IMR-90 (cell line): ENCODE results near the gene SDCCAG8. TPM values are rescaled to one million over a fixed set of nuclear protein-coding genes. Genes with fewer than 3 reads are reported as not detected.

Experiments used
- ATAC-seq: fragments of 200-7000 bp; cut with Tn5 transposase; 2 replicates; pipeline ENCODE4 v1.9.1; 2020; ENCODE audit warnings: low read depth, mild to moderate bottlenecking, moderate library complexity
- BruUV-seq: library from RNA; stranded (reverse); fragments of 400-500 nt; replicated peaks from 2 replicates; lab custom pipeline; 2021; lab: Mats Ljungman, UMichigan
- CTCF ChIA-PET: fragments of 300-600 bp; formaldehyde crosslinking; extraction: SDS; loops from one replicate; lab custom pipeline; 2021; ENCODE audit warnings: antibody characterized with exemption; lab: Yijun Ruan, JAX
- POLR2A ChIA-PET: fragments of 300-600 bp; sonication (Branson Sonifier 250); formaldehyde crosslinking; loops from one replicate; lab custom pipeline; 2022; ENCODE audit warnings: antibody characterized with exemption; ENCODE audit not compliant: unreplicated experiment; lab: Charles Lee
- DNase-seq: peaks from one replicate; pipeline ENCODE4 v3.0.0; 2013
- H2AFZ ChIP-seq: replicated peaks from 2 replicates; pipeline ENCODE3; 2013; ENCODE audit warnings: low read length, mild to moderate bottlenecking; ENCODE audit not compliant: poor library complexity
- H2AK5ac ChIP-seq: 2 replicates; pipeline ENCODE4 v1.6.1; 2013; ENCODE audit warnings: low read depth, low read length, inconsistent platforms
- H2AK9ac ChIP-seq: replicated peaks from 2 replicates; pipeline ENCODE3; 2013; ENCODE audit warnings: mild to moderate bottlenecking, low read depth, low read length, moderate library complexity; ENCODE audit not compliant: poor library complexity
- H2BK120ac ChIP-seq: 2 replicates; pipeline ENCODE4 v1.6.1; 2013; ENCODE audit warnings: low read depth, low read length, inconsistent platforms
- H2BK15ac ChIP-seq: 3 replicates; pipeline ENCODE4 v1.6.1; 2013; ENCODE audit warnings: low read depth, low read length, inconsistent platforms
- H2BK20ac ChIP-seq: 2 replicates; pipeline ENCODE4 v1.6.1; 2013; ENCODE audit warnings: low read depth, mild to moderate bottlenecking, inconsistent platforms, low read length, moderate library complexity
- H2BK5ac ChIP-seq: 2 replicates; pipeline ENCODE4 v1.6.1; 2013; ENCODE audit warnings: mild to moderate bottlenecking, low read depth, low read length, inconsistent platforms; ENCODE audit not compliant: poor library complexity, severe bottlenecking
- H3K14ac ChIP-seq: replicated peaks from 2 replicates; pipeline ENCODE4 v1.6.1; 2013; ENCODE audit warnings: low read depth, low read length, inconsistent platforms
- H3K18ac ChIP-seq: 2 replicates; pipeline ENCODE4 v1.6.1; 2013; ENCODE audit warnings: low read depth, low read length, control low read depth
- H3K23ac ChIP-seq: 2 replicates; pipeline ENCODE4 v1.6.1; 2013; ENCODE audit warnings: low read depth, low read length, inconsistent platforms
- H3K27ac ChIP-seq: 2 replicates; pipeline ENCODE4 v1.5.1; 2013; ENCODE audit warnings: mild to moderate bottlenecking, control low read depth, low read length; ENCODE audit not compliant: insufficient read depth
- H3K27me3 ChIP-seq: 2 replicates; pipeline ENCODE4 v1.6.1; 2013; ENCODE audit warnings: low read length; ENCODE audit not compliant: control insufficient read depth, insufficient read depth
- H3K36me3 ChIP-seq: 2 replicates; pipeline ENCODE4 v1.6.1; 2013; ENCODE audit warnings: low read length, mixed read lengths; ENCODE audit not compliant: control insufficient read depth, insufficient read depth
- H3K4ac ChIP-seq: 2 replicates; pipeline ENCODE4 v1.6.1; 2013; ENCODE audit warnings: low read depth, low read length, inconsistent platforms
- H3K4me1 ChIP-seq: 2 replicates; pipeline ENCODE4 v1.6.1; 2013; ENCODE audit warnings: low read length, mixed read lengths; ENCODE audit not compliant: control insufficient read depth, insufficient read depth
- H3K4me2 ChIP-seq: 2 replicates; pipeline ENCODE4 v1.6.1; 2013; ENCODE audit warnings: low read depth, mild to moderate bottlenecking, control low read depth, low read length, moderate library complexity
- H3K4me3 ChIP-seq: 2 replicates; pipeline ENCODE4 v1.5.1; 2013; ENCODE audit warnings: low read depth, mild to moderate bottlenecking, control low read depth, low read length, moderate library complexity; ENCODE audit not compliant: insufficient read depth
- H3K56ac ChIP-seq: 2 replicates; pipeline ENCODE4 v1.6.1; 2013; ENCODE audit warnings: low read length, inconsistent platforms; ENCODE audit not compliant: insufficient read depth; ENCODE audit errors: extremely low read depth
- H3K79me1 ChIP-seq, 2 experiments: 2 replicates each; pipeline ENCODE4 v1.6.1; 2013; ENCODE audit warnings: low read length in 2 of 2, inconsistent platforms in 1 of 2, low read depth in 1 of 2
- H3K9ac ChIP-seq: 2 replicates; pipeline ENCODE4 v1.6.1; 2013; ENCODE audit warnings: low read depth, low read length, control low read depth
- H3K9me1 ChIP-seq: 2 replicates; pipeline ENCODE4 v1.6.1; 2013; ENCODE audit warnings: low read length, inconsistent platforms; ENCODE audit not compliant: insufficient read depth
- H3K9me3 ChIP-seq: 2 replicates; pipeline ENCODE4 v1.6.1; 2013; ENCODE audit warnings: low read length; ENCODE audit not compliant: control insufficient read depth, insufficient read depth
- H4K20me1 ChIP-seq: 2 replicates; pipeline ENCODE4 v1.6.1; 2013; ENCODE audit warnings: low read length, inconsistent platforms; ENCODE audit not compliant: insufficient read depth
- H4K5ac ChIP-seq: 2 replicates; pipeline ENCODE4 v1.6.1; 2013; ENCODE audit warnings: mild to moderate bottlenecking, low read depth, low read length, control low read depth
- H4K8ac ChIP-seq, 2 experiments: 2 replicates each; pipeline ENCODE4 v1.6.1; 2013; ENCODE audit warnings: low read depth in 2 of 2, low read length in 2 of 2, control low read depth in 1 of 2, inconsistent platforms in 1 of 2
- H4K91ac ChIP-seq: 2 replicates; pipeline ENCODE4 v1.6.1; 2013; ENCODE audit warnings: low read depth, low read length, inconsistent platforms; ENCODE audit not compliant: insufficient read depth
- BHLHE40 ChIP-seq: fragments of 150-350 bp; IDR thresholded peaks from 2 replicates; pipeline ENCODE4 v1.6.1; 2016; ENCODE audit warnings: mild to moderate bottlenecking, low read depth, low read length
- CEBPB ChIP-seq: IDR thresholded peaks from 2 replicates; pipeline ENCODE4 v1.6.1; 2012; ENCODE audit warnings: low read depth, low read length, improper control_type of control experiment
- CHD1 ChIP-seq: IDR thresholded peaks from 2 replicates; pipeline ENCODE4 v1.6.1; 2012; ENCODE audit warnings: low read depth, low read length, improper control_type of control experiment
- MAZ ChIP-seq: IDR thresholded peaks from 2 replicates; pipeline ENCODE4 v1.6.1; 2012; ENCODE audit warnings: low read depth, mild to moderate bottlenecking, low read length, improper control_type of control experiment, moderate library complexity, borderline replicate concordance
- POLR2A ChIP-seq: IDR thresholded peaks from 2 replicates; pipeline ENCODE4 v1.6.1; 2012; ENCODE audit warnings: mild to moderate bottlenecking, low read depth, low read length
- RAD21 ChIP-seq: IDR thresholded peaks from 2 replicates; pipeline ENCODE4 v1.6.1; 2012; ENCODE audit warnings: low read length, improper control_type of control experiment
- RCOR1 ChIP-seq: IDR thresholded peaks from 2 replicates; pipeline ENCODE4 v1.6.1; 2012; ENCODE audit warnings: mild to moderate bottlenecking, low read length, improper control_type of control experiment; ENCODE audit not compliant: insufficient replicate concordance
- WGBS, 2 experiments: methylation state at CpG; one replicate each; pipeline versions ENCODE4 v1.1.5 to v1.1.7; 2013; ENCODE audit warnings: missing lambda C conversion rate in 2 of 2; ENCODE audit not compliant: insufficient read length in 1 of 2; ENCODE audit errors: extremely low coverage in 2 of 2; 5-methylcytosine and 5-hydroxymethylcytosine counted together
- dilution Hi-C: fragments of 300-500 bp; cut with HindIII; formaldehyde crosslinking; loops from one replicate; pipeline ENCODE4 v1.14.3; 2018; ENCODE audit warnings: low sequenced_read_pairs; ENCODE audit not compliant: unreplicated experiment
- in situ Hi-C: fragments of 300-500 bp; cut with MboI; formaldehyde crosslinking; loops from 3 replicates; pipeline ENCODE4 v1.14.3; 2019; ENCODE audit warnings: low sequenced_read_pairs, inconsistent platforms, mixed read lengths
- intact Hi-C: fragments of 100-400 bp; cut with micrococcal nuclease; formaldehyde crosslinking; loops from 2 replicates; pipeline ENCODE4 v1.10.0; 2022
- polyA plus RNA-seq, 3 experiments: library from polyadenylated mRNA; depleted of rRNA; stranded (reverse); fragments of >200 nt; gene quantifications; 2 replicates each; pipeline ENCODE4 v1.2.3, GENCODE V29; 2012; ENCODE audit warnings: low replicate concordance in 1 of 3
- total RNA-seq: library from RNA; depleted of rRNA; stranded (reverse); fragments of >200 nt; gene quantifications from 2 replicates; pipeline ENCODE4 v1.2.3, GENCODE V29; 2012

Gene SDCCAG8
- total and polyA plus RNA-seq, 2 of the 4 experiments (the other 2 are of a cell fraction), result 25.2 to 46.8 TPM

DNA sequence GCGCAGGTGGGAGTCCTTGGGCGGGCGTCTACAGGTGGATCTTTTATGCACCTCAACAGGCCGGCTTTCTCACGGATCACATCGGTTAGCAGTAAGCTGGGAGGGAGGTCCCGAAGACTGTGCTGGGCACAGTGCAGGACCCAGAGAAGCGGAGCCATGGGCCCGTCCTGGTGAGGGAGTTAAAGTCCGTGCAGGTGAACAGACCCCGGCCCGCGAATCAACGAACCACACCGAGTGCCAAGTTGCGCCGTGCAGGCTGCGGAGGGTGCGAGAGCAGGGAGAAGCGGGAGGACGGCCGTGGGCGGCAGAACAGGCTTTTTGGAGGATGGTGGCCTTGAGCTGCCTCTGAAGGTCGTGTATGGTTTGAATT lies 233.3 kb downstream of the SDCCAG8 start:
- dilution Hi-C loops, result no loop called here
- CTCF ChIA-PET, result no interaction called here
- no peak for ATAC-seq

More for the DNA sequence above, 233.3 kb downstream of the SDCCAG8 start:
- Histone ChIP-seq H4K91ac (no peak overlapping the region), H4K5ac (no peak overlapping the region), H3K9me3 (no peaks in the 10 kb centered on the region), H3K9ac (no peak overlapping the region), H3K36me3 (no peaks in the 10 kb centered on the region; the same call in 1 of the 2 replicates), H2AK5ac (no peak overlapping the region), H2AFZ (no peak overlapping the region), H2BK15ac (no peak overlapping the region), H3K4ac (no peak overlapping the region), H2BK20ac (no peak overlapping the region), H3K79me1 (peaks cover 0 to 4% of the 10 kb centered on the region in 2 experiments; a peak in 1 of 4 replicates), H3K23ac (no peak overlapping the region), H4K20me1 (no peaks in the 10 kb centered on the region), H4K8ac (no peak overlapping the region), H3K27me3 (no peaks in the 10 kb centered on the region), H3K27ac (no peak overlapping the region), H3K9me1 (peaks cover 3% of the 10 kb centered on the region; the same call in 1 of the 2 replicates), H3K14ac (no peak overlapping the region), H3K4me3 (no peak overlapping the region), H2BK120ac (no peak overlapping the region), H3K4me1 (peaks cover 14% of the 10 kb centered on the region), H3K56ac (no peak overlapping the region), H2BK5ac (no peak overlapping the region), H2AK9ac (no peak overlapping the region), H3K18ac (no peak overlapping the region), H3K4me2 (no peak overlapping the region)
- POLR2A ChIA-PET, result no interaction called here
- no TSS peak for BruUV-seq
- 98% methylated on average over 10 of the region's 24 CpGs; no CpG with 5 or more reads in 1 of the 2 experiments for WGBS, 2 experiments
- DNase-seq, result no peak
- no peak for TF ChIP-seq BHLHE40
- no peak for TF ChIP-seq CEBPB
- no peak for TF ChIP-seq CHD1
- TF ChIP-seq RAD21, result no peak
- no peak for TF ChIP-seq RCOR1
- TF ChIP-seq MAZ, result no peak
- no peak for TF ChIP-seq POLR2A
- in situ Hi-C loops, result loop anchor here (25.0 kb wide), 1 partner anchor 798 kb away; no protein-coding TSS in a partner anchor
- intact Hi-C loops, result no loop called here
